T-helper 17 cell (primary cell): ENCODE data around the gene INPP5A. TPM values are rescaled to one million over a fixed set of nuclear protein-coding genes. Genes with fewer than 3 reads are reported as not detected.
"Not testable (repeated sequence)": the region's sequence is repeated elsewhere in the genome, so short reads cannot be mapped to it uniquely, and the experiment has no call there.

ENCODE experiments used
- ATAC-seq: fragments of 150-1000 bp; cut with Tn5 transposase; 2 replicates; pipeline ENCODE4 v1.10.0; 2021; ENCODE audit warnings: mild to moderate bottlenecking, moderate library complexity
- DNase-seq, 3 donors: peaks; one replicate each; pipeline versions ENCODE4 v3.0.0 to v3.0.0-alpha.2; 2020 to 2021
- H3K9me3 ChIP-seq: one replicate; pipeline ENCODE4 v1.7.0; 2013; ENCODE audit warnings: low read length, mild to moderate bottlenecking; ENCODE audit not compliant: control insufficient read depth, poor library complexity, severe bottlenecking
- H3K27ac Mint-ChIP-seq: one replicate; pipeline ENCODE4 v1.8.0; 2022; ENCODE audit warnings: mild to moderate bottlenecking, moderate library complexity, mixed read lengths
- H3K27me3 Mint-ChIP-seq: one replicate; pipeline ENCODE4 v1.8.0; 2022; ENCODE audit warnings: mixed read lengths
- H3K36me3 Mint-ChIP-seq: one replicate; pipeline ENCODE4 v1.8.0; 2022; ENCODE audit warnings: low read depth, mixed read lengths
- H3K4me1 Mint-ChIP-seq: one replicate; pipeline ENCODE4 v1.8.0; 2022; ENCODE audit warnings: mild to moderate bottlenecking, mixed read lengths
- H3K4me3 Mint-ChIP-seq: one replicate; pipeline ENCODE4 v1.8.0; 2022; ENCODE audit warnings: mild to moderate bottlenecking, moderate library complexity, mixed read lengths
- total RNA-seq, 4 donors: library from RNA in 2 of 4; stranded (reverse) in 2 of 4; gene quantifications; one replicate each; pipeline ENCODE4 v1.2.3 and lab custom pipeline; 2022 to 2026

INPP5A gene
- total RNA-seq, 2 donors from 2014 or later, result 17.6 to 24.7 TPM

DNA sequence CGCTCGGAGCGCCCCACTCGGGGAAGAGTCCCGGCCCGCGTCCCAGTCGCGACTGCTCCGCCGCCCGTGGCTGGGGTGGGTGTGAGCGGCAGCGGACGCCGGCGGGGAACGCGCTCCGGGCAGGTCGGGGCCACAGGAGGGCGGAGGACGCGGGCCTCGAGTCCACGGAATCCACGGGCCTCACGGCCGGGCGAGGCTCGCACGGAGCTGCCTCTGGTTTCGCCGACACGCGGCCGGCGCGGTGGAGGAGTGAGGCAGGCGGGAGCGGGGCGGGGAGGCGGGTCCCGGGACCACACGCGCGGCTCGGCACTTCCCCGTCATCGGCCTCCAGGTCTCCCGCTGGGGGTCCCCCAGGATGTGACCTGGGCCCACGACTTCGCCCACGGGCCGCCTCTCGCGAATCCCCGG is 248.9 kb downstream of the INPP5A start:
- no peaks in the 10 kb centered on the region for H3K9me3 ChIP-seq
- H3K27ac Mint-ChIP-seq, result no peak overlapping the region
- ATAC-seq, result no peak
- no peak for DNase-seq
- peaks cover 3% of the 10 kb centered on the region for H3K36me3 Mint-ChIP-seq
- peaks cover 8% of the 10 kb centered on the region for H3K27me3 Mint-ChIP-seq
- peaks cover 3% of the 10 kb centered on the region for H3K4me1 Mint-ChIP-seq
- no peak overlapping the region for H3K4me3 Mint-ChIP-seq

DNA sequence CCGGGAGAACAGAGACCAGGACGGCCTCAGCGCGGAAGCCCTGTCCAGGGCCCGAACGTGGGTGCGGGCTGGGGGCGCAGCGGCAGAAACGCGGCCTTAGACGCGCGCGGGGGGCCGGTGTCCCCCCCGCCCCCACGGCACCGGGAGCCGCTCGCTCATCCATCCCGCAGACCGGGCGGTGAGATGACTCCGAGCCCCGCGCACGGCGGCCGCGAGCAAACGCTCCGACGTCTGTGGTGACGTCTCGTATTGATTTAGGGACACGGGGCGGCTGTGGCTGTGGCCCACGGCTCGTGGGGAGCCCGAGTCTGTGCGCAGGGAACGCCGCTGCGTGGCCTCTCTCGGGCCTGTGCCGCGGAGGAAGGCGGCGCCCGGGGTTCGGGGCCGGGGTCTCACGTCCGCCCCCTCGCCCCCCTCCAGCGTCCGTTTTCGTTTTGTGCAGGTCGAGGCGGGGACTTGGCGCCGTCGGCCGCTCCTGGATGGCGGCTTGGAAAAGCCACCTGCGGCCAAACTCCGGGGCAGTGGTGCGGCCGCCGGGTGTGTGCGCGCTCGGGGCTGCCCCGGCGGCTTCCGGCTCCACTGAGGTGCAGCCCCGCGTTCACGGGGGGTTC is 249.4 kb downstream of the INPP5A start:
- Mint-ChIP-seq H3K4me3 (no peak overlapping the region), H3K4me1 (no peaks in the 10 kb centered on the region), H3K27ac (no peak overlapping the region), H3K36me3 (no peaks in the 10 kb centered on the region), H3K27me3 (peaks cover 8% of the 10 kb centered on the region)
- no peak for DNase-seq
- no peaks in the 10 kb centered on the region for H3K9me3 ChIP-seq
- no peak for ATAC-seq

DNA sequence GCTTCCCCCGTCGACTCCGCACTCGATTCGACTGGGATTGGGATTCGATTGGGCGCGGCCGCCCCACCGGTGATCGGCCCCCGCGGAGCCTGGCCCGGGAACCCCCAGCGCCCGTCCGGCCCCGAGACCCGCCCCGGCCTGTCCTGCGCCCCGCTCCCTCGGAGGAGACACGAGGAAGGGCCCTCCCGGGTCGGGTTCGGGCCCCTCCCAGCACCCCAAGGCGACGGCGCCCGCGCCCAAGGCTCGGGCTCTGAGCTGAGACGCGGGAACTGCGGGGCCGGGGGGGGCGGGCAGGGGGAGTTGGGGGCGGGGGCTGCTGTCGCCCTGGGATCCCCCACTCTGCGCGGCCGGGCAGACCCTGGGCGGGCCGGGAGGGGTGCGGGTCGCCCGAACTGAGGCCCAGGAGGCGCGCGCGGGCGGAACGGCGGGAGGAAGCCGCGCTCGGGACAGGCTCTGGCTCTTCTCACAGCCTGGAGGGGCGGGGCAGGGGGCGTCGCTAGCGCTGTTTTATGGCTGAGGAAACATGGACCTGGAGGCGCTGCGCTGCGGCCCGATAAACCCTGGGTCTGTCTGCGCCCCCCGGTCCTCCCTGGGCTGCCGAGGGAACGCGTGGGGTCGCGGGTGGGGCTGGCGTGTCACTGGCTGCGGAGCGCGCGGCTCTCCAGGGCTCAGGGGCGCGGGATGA is 250.1 kb downstream of the INPP5A start:
- DNase-seq, result no peak
- Mint-ChIP-seq H3K36me3 (no peaks in the 10 kb centered on the region), H3K4me3 (peak overlapping the region; percentile 15), H3K27me3 (peaks cover 8% of the 10 kb centered on the region), H3K27ac (no peak overlapping the region), H3K4me1 (no peaks in the 10 kb centered on the region)
- no peak for ATAC-seq
- H3K9me3 ChIP-seq, result no peaks in the 10 kb centered on the region

DNA sequence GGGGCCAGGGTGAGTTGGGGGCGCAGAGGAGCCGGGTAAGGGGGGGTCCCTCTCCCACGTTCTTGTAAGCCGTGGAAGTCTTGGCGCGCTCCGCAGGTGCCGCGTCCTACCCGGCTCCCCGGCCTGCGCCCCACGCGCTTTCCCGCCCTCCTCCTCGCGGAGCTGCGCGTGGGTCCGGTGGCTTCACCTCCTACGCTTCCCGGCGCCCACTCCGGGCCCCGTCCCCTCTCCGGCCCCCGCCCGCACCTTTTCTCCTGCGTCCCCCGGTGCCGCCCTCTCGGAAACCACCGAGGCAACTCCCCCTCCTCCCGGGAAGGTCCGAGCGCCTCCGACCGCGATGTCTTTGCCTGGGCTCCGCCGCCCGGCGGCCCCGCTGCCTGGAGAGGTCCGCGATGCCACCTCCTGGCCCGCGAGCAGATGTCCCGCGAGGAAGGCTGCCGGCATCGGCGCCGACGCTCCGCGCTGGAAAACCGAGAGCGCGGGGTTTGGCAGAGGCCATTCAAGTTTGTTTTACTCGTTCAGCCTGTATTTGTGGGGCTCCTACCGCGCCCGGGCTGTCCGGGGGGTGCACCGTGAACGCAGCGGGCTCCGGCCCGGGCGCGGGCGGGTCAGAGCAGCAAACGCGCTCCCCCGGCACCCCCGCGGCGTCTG is 250.7 kb downstream of the INPP5A start:
- Mint-ChIP-seq H3K36me3 (no peaks in the 10 kb centered on the region), H3K27me3 (peaks cover 4% of the 10 kb centered on the region), H3K4me3 (no peak overlapping the region), H3K27ac (no peak overlapping the region), H3K4me1 (no peaks in the 10 kb centered on the region)
- no peak for ATAC-seq
- H3K9me3 ChIP-seq, result no peaks in the 10 kb centered on the region
- no peak for DNase-seq

DNA sequence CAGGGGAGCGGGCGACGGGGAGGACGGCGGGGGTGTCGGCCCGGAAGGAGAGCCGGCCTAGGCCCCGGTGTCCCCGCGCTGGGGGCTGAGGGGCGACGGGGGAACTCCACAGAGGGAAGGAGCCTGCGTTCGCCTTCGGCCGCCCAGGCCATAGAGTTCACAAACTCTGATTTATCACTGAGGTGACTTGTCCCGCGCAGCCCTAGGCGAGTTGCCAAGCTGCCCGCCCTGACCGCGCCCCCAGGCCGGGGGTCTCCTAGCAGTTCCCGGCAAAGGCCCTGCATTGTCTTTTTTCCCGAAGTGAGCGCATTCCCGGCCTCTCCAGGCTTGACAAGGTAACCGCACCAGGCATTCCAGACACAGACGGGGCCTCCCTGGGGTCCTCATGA is 251.2 kb downstream of the INPP5A start:
- DNase-seq (no peak), ATAC-seq (no peak)
- Mint-ChIP-seq H3K27ac (no peak overlapping the region), H3K27me3 (no peaks in the 10 kb centered on the region), H3K4me3 (no peak overlapping the region), H3K4me1 (no peaks in the 10 kb centered on the region), H3K36me3 (no peaks in the 10 kb centered on the region)
- no peaks in the 10 kb centered on the region for H3K9me3 ChIP-seq

DNA sequence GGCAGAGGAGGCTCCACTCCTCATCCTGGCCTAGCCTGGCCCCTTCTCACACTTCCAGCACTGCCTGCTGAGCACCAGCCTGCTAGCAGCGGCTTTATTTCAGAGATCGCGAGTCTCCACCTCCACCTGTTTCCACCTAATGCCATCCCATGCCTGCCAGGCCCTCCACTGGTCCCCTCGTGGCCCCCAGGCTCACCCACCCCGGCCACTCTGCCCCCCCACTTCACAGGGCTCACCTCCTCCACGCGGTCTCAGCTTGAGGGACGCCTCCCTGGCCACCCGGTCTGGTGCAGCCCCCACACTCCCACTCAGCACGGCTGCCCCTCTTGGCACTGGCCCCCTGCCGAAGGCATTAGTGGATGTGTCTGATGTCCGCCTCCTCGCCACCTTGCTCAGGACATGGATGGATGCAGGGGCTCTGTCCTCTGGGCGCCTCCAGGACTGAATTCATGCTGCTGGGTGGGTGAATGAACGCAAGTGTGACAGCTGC is 252.1 kb downstream of the INPP5A start:
- Mint-ChIP-seq H3K4me1 (no peaks in the 10 kb centered on the region), H3K27ac (no peak overlapping the region), H3K27me3 (no peaks in the 10 kb centered on the region), H3K36me3 (no peaks in the 10 kb centered on the region), H3K4me3 (no peak overlapping the region)
- ATAC-seq (no peak), DNase-seq (no peak)
- no peaks in the 10 kb centered on the region for H3K9me3 ChIP-seq

DNA sequence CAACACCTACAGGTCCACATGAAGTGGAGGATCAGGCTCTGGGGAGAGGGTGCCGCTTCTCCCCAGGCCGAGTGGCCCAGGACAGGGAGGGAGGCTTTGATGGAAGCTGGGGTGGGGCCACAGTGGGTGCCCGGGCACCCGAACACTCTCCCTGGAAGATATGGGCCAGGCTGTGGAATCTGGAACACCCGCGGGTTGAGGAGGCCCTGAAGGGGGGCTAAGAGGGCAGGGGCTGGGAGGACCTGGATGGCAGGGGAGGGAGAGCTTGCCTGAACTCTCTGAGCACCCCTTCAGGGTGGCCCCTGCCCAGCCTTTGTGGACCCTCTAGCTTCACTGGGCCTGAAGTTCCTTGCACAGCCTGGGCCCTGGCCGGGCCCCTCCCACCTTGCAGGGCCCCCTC is 252.9 kb downstream of the INPP5A start:
- H3K4me1 Mint-ChIP-seq, result no peaks in the 10 kb centered on the region
- no peaks in the 10 kb centered on the region for H3K36me3 Mint-ChIP-seq
- DNase-seq (no peak), ATAC-seq (no peak)
- no peaks in the 10 kb centered on the region for H3K27me3 Mint-ChIP-seq
- no peak overlapping the region for H3K27ac Mint-ChIP-seq
- no peaks in the 10 kb centered on the region for H3K9me3 ChIP-seq
- H3K4me3 Mint-ChIP-seq, result no peak overlapping the region

DNA sequence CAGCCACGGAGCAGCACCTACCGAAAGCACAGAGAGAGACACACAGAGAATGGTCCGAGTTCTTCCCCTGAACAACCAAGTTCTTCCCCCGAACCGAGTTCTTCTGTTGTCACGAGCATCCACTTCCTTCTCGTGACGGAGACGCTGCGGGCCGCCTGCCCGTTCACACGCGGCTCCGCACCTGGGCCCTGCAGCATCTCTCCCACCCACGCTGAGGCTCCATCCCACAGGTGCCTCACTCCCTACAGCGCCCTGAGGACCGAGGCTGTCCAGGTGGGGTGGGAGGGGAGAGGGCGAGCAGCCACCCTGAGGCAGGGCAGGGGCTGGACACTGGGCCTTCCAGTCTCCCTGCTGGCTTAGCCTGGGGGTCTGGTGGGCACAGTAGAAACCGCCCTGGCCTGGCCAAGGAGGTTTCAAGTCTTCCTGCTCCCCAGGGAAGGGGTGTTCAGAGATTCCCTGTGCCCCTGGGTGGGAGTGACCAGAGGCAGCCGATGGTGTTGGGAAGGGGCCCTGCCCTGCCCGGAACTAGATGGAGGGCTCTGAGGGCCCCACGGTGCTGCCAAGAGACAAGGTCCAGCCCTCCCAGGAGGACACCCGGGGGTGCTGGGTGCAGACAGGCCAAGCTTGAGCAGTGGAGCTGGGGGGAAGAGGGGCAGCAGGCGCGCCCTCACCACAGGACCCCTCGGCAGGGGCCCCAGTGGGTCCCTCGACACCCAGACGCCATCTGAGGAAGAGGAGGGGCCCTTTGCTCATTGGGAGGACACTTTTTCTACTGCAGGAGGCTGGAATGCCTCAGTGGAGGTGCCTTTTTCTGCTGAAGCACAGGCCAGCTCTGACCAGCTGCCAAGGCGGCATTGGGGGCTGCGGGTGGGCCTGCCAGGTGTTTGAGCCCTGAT is 253.6 kb downstream of the INPP5A start:
- no peak for DNase-seq
- no peaks in the 10 kb centered on the region for H3K4me1 Mint-ChIP-seq
- no peaks in the 10 kb centered on the region for H3K27me3 Mint-ChIP-seq
- no peaks in the 10 kb centered on the region for H3K9me3 ChIP-seq
- no peak overlapping the region for H3K27ac Mint-ChIP-seq
- no peaks in the 10 kb centered on the region for H3K36me3 Mint-ChIP-seq
- no peak for ATAC-seq
- no peak overlapping the region for H3K4me3 Mint-ChIP-seq

DNA sequence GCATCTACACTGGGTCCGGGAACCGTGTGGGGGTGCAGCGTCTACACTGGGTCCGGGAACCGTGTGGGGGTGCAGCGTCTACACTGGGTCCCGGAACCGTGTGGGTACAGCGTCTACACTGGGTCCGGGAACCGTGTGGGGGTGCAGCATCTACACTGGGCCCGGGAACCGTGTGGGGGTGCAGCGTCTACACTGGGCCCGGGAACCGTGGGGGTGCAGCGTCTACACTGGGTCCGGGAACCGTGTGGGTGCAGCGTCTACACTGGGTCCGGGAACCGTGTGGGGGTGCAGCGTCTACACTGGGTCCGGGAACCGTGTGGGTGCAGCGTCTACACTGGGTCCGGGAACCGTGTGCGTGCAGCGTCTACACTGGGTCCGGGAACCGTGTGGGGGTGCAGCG is 254.5 kb downstream of the INPP5A start:
- H3K27me3 Mint-ChIP-seq, H3K36me3 Mint-ChIP-seq, ATAC-seq, H3K9me3 ChIP-seq, H3K4me3 Mint-ChIP-seq, H3K27ac Mint-ChIP-seq, H3K4me1 Mint-ChIP-seq, DNase-seq: not testable (repeated sequence)

DNA sequence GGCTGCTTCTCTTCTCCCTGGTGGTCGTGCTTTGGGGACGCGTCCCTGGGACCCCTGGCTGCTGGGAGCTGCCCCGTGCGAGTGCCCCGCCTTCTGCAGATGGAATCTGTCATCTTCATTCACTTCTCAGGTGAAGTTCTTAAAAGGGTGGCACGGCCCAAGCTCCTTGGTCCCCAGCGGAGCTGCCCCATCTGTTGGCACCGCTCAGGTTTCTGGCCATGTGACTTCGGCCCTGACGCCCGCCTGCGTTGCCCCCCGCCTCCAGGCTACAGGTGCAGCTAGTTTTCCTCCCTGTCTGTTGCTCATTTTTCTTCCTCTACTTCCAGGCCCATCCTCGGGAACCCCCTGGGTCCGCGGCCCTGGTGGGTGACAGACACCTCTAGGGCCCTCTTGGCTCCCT is 255.2 kb downstream of the INPP5A start:
- DNase-seq (no peak), ATAC-seq (no peak)
- H3K9me3 ChIP-seq, result no peaks in the 10 kb centered on the region
- H3K4me1 Mint-ChIP-seq, result no peaks in the 10 kb centered on the region
- no peaks in the 10 kb centered on the region for H3K27me3 Mint-ChIP-seq
- H3K4me3 Mint-ChIP-seq, result no peak overlapping the region
- H3K27ac Mint-ChIP-seq, result no peak overlapping the region
- no peaks in the 10 kb centered on the region for H3K36me3 Mint-ChIP-seq

DNA sequence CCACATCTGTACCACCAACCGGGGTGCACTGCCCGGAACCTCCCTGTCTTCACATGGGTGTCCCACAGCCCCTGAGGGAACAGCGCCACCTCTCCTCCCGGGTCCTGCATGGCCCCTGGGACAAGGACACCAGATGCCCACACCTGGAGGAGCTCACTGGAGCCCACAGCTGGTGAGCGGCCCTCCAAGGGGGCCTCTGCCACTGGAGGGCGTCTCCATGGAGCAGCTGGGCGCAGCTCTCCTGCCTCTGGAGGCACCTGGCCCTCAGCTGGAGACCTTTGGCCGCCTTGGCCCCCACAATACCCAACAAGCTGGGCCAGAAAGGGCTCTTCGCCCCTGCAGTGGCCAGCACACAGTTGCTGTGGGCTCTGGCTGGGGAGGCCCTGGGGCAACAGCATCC is 255.6 kb downstream of the INPP5A start:
- Mint-ChIP-seq H3K36me3 (no peaks in the 10 kb centered on the region), H3K27ac (no peak overlapping the region), H3K27me3 (no peaks in the 10 kb centered on the region), H3K4me3 (no peak overlapping the region), H3K4me1 (no peaks in the 10 kb centered on the region)
- H3K9me3 ChIP-seq, result no peaks in the 10 kb centered on the region
- no peak for DNase-seq
- no peak for ATAC-seq

DNA sequence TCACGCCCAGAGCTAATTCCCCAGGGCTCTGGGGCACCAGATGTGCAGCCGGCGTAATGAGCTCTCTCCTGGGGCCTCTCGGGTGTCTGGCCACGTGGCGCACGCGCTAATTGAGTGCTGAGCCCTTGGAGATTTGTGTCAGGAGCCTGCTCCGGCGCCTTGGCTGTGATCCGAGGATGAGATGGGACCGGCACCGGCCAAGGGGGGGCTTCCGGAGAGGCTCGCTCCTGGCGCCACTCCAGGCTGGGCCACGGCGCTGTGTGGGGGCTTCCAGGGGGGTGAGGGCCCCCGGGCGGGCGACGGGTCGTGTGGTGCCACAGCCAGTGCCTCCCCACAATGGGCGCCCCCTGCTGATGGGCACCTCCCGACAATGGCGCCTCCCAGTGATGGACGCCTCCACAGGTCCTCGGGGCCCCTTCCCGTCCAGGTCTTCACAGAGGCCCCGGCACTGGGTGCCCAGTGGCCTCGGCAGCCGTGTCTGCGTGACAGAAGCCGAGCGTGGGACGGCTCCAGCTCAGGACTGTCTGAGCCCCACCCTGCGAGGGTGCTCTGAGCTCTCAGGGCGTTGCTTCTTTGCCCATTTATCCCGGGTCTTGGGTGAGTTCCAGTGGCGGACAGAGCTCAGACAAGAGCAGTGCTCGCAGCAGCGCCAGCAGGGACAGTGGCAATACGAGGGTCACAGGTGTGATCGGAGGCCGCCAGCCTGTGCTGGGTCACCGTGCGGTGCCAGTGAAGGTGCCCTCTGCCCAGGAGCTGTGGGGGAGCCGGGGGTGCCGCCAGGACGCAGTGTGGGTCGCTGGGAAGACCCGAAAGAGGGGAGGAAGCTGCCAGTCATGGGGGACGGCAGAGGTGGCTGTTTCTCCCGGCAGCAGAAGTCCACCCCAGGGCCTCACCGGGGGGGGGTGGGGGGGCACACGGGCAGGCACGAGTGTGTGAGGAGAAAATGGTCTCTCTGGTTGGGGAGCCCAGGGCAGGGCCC is 256.6 kb downstream of the INPP5A start:
- Mint-ChIP-seq H3K27me3 (no peaks in the 10 kb centered on the region), H3K27ac (no peak overlapping the region), H3K4me1 (no peaks in the 10 kb centered on the region), H3K36me3 (no peaks in the 10 kb centered on the region), H3K4me3 (no peak overlapping the region)
- ATAC-seq (no peak), DNase-seq (no peak)
- H3K9me3 ChIP-seq, result no peaks in the 10 kb centered on the region
